K562 (cell line): ENCODE results near the gene IQUB. TPM values are rescaled to one million over a fixed set of nuclear protein-coding genes. Genes with fewer than 3 reads are reported as not detected.

ENCODE experiments used
- BDP1 ChIP-seq: IDR thresholded peaks from 3 replicates; pipeline ENCODE4 v1.6.1; 2011; ENCODE audit not compliant: insufficient read length, insufficient read depth
- DNMT1 ChIP-seq: fragments of 450-650 bp; IDR thresholded peaks from 2 replicates; pipeline ENCODE4 v1.6.1; 2016; ENCODE audit warnings: antibody characterized with exemption, mild to moderate bottlenecking
- GTF2E2 ChIP-seq: fragments of 200-800 bp; sonication (Bioruptor generic); IDR thresholded peaks from 2 replicates; pipeline ENCODE4 v1.6.1; 2016; ENCODE audit warnings: missing genetic modification characterization, missing compliant biosample characterization
- HCFC1 ChIP-seq: IDR thresholded peaks from 2 replicates; pipeline ENCODE4 v1.6.1; 2012; ENCODE audit warnings: low read depth, low read length, improper control_type of control experiment
- ILK ChIP-seq: fragments of 450-650 bp; IDR thresholded peaks from 2 replicates; pipeline ENCODE4 v1.6.1; 2016; ENCODE audit warnings: missing genetic modification characterization, low read depth, mild to moderate bottlenecking, missing compliant biosample characterization, moderate library complexity, borderline replicate concordance
- MXI1 ChIP-seq: IDR thresholded peaks from 2 replicates; pipeline ENCODE4 v1.6.1; 2011; ENCODE audit warnings: low read depth, mild to moderate bottlenecking, improper control_type of control experiment, low read length
- MYBL2 ChIP-seq, 2 experiments: fragments of 450-650 bp in 1 of 2; sonication (generic) in 1 of 2; formaldehyde crosslinking in 1 of 2; IDR thresholded peaks; 2 replicates each; pipeline versions ENCODE4 v1.6.1 to v1.8.1; 2017 to 2022; ENCODE audit warnings: borderline replicate concordance in 1 of 2, inconsistent platforms in 1 of 2, low read depth in 1 of 2, mild to moderate bottlenecking in 1 of 2, missing genetic modification reagents in 1 of 2, moderate library complexity in 1 of 2
- NCOR1 ChIP-seq: fragments of 450-650 bp; IDR thresholded peaks from 2 replicates; pipeline ENCODE4 v1.6.1; 2016; ENCODE audit warnings: mild to moderate bottlenecking, moderate library complexity
- TAL1 ChIP-seq: fragments of 450-650 bp; IDR thresholded peaks from 2 replicates; pipeline ENCODE4 v1.6.1; 2016; ENCODE audit warnings: mild to moderate bottlenecking
- ZFX ChIP-seq: sonication (generic); formaldehyde crosslinking; IDR thresholded peaks from 2 replicates; pipeline ENCODE4 v1.8.0; 2022; ENCODE audit warnings: mild to moderate bottlenecking, missing genetic modification reagents, moderate library complexity
- ZNF324 ChIP-seq: fragments of 250-450 bp; sonication (Bioruptor Pico); IDR thresholded peaks from 2 replicates; pipeline ENCODE4 v1.4.0; 2020; ENCODE audit warnings: mild to moderate bottlenecking
- ZNF384 ChIP-seq: IDR thresholded peaks from 2 replicates; pipeline ENCODE4 v1.6.1; 2012; ENCODE audit warnings: low read depth, low read length, improper control_type of control experiment
- polyA plus RNA-seq, 8 experiments: library from polyadenylated mRNA; depleted of rRNA in 4 of 8; stranded (reverse) in 5 of 8; unstranded in 3 of 8; fragments of >200 nt; fragmentation: Nextera tagmentation in 2 of 8; fragmentation: Illumina TruSeq in 1 of 8; extraction: Ambion mirVana in 2 of 8; extraction: Trizol in 1 of 8; gene quantifications; 2 replicates each; pipeline versions ENCODE4 v1.2.1 to v1.2.3, GENCODE V29; 2011 to 2014; ENCODE audit warnings: inconsistent platforms in 1 of 8, missing spikeins in 1 of 8
- total RNA-seq, 7 experiments: library from RNA; depleted of rRNA in 6 of 7; stranded (reverse); fragments of >200 nt in 6 of 7; fragmentation: Illumina TruSeq in 2 of 7; extraction: Trizol in 2 of 7; gene quantifications; 2 replicates each; pipeline versions ENCODE4 v1.2.1 to v1.2.3, GENCODE V29; 2011 to 2021; ENCODE audit warnings: low replicate concordance in 1 of 7
- TF ChIP-seq, protein P1 (sequence below): fragments of 250-450 bp; sonication (Bioruptor Pico); IDR thresholded peaks from 2 replicates; pipeline ENCODE4 v1.4.0; 2020
- TF ChIP-seq, protein P2 (sequence below), 2 experiments: fragments of 450-650 bp in 1 of 2; sonication (generic) in 1 of 2; formaldehyde crosslinking in 1 of 2; IDR thresholded peaks in 1 of 2; conservative IDR thresholded peaks in 1 of 2; 2 replicates each; pipeline versions ENCODE4 v1.6.1 to v1.8.1; 2016 to 2023; ENCODE audit warnings: mild to moderate bottlenecking in 2 of 2, moderate library complexity in 2 of 2, inconsistent platforms in 1 of 2, missing genetic modification reagents in 1 of 2
- TF ChIP-seq, protein P3 (sequence below): fragments of 200-400 bp; formaldehyde crosslinking; IDR thresholded peaks from 2 replicates; pipeline ENCODE4 v1.6.1; 2017; ENCODE audit warnings: mild to moderate bottlenecking, low read depth, low read length, moderate library complexity
- TF ChIP-seq, protein P4 (sequence below): sonication (generic); formaldehyde crosslinking; IDR thresholded peaks from 2 replicates; pipeline ENCODE4 v1.8.0; 2022; ENCODE audit warnings: missing genetic modification reagents, mild to moderate bottlenecking, moderate library complexity, borderline replicate concordance
- TF ChIP-seq, protein P5 (sequence below): fragments of 250-450 bp; sonication (Bioruptor Pico); IDR thresholded peaks from 2 replicates; pipeline ENCODE4 v1.8.0; 2022; ENCODE audit warnings: inconsistent platforms, mild to moderate bottlenecking, moderate library complexity, borderline replicate concordance

Gene IQUB
- total and polyA plus RNA-seq, 9 of the 15 experiments (the other 6 are each of a cell fraction or from before 2014, with no cell fraction given) = 0.62 to 2.6 (median 1.4) TPM

DNA sequence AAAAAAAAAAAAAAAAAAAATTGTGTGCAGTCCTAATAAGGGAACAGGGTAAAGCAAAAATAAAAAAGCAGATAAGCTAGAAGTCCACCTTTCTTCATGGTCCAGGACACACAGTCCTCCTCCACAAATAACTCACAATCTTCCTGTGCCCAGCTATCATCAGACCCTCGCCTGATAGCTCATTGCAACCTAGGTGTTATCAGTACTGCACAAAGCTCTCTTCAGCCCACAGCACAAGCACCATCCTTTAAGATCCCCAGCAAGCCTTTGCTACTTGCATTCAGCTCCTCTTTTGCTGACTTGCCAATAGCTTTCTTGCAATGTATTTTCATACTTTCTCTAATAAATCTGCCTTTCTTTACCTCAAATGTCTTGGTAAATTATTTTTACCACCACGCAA lies 18.2 kb upstream of the IQUB start (continued):
- TF ChIP-seq, protein P1, sequence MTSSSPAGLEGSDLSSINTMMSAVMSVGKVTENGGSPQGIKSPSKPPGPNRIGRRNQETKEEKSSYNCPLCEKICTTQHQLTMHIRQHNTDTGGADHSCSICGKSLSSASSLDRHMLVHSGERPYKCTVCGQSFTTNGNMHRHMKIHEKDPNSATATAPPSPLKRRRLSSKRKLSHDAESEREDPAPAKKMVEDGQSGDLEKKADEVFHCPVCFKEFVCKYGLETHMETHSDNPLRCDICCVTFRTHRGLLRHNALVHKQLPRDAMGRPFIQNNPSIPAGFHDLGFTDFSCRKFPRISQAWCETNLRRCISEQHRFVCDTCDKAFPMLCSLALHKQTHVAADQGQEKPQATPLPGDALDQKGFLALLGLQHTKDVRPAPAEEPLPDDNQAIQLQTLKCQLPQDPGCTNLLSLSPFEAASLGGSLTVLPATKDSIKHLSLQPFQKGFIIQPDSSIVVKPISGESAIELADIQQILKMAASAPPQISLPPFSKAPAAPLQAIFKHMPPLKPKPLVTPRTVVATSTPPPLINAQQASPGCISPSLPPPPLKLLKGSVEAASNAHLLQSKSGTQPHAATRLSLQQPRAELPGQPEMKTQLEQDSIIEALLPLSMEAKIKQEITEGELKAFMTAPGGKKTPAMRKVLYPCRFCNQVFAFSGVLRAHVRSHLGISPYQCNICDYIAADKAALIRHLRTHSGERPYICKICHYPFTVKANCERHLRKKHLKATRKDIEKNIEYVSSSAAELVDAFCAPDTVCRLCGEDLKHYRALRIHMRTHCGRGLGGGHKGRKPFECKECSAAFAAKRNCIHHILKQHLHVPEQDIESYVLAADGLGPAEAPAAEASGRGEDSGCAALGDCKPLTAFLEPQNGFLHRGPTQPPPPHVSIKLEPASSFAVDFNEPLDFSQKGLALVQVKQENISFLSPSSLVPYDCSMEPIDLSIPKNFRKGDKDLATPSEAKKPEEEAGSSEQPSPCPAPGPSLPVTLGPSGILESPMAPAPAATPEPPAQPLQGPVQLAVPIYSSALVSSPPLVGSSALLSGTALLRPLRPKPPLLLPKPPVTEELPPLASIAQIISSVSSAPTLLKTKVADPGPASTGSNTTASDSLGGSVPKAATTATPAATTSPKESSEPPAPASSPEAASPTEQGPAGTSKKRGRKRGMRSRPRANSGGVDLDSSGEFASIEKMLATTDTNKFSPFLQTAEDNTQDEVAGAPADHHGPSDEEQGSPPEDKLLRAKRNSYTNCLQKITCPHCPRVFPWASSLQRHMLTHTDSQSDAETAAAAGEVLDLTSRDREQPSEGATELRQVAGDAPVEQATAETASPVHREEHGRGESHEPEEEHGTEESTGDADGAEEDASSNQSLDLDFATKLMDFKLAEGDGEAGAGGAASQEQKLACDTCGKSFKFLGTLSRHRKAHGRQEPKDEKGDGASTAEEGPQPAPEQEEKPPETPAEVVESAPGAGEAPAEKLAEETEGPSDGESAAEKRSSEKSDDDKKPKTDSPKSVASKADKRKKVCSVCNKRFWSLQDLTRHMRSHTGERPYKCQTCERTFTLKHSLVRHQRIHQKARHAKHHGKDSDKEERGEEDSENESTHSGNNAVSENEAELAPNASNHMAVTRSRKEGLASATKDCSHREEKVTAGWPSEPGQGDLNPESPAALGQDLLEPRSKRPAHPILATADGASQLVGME (CRISPR knock-in tag) = no peak
- no peak for TF ChIP-seq MXI1
- no peak for TF ChIP-seq MYBL2 (IDR thresholded peaks at IDR 0.05; ENCODE audit: low read depth)
- TF ChIP-seq MYBL2 (CRISPR knock-in tag; IDR thresholded peaks at IDR 0.05; ENCODE audit: borderline replicate concordance) = no peak
- TF ChIP-seq TAL1 = peak; percentile 84; the same call in 1 of the 2 replicates
- no peak for TF ChIP-seq HCFC1
- TF ChIP-seq DNMT1 = no peak
- TF ChIP-seq ZFX (CRISPR knock-in tag) = no peak
- no peak for TF ChIP-seq ILK (tag)
- TF ChIP-seq, protein P2, sequence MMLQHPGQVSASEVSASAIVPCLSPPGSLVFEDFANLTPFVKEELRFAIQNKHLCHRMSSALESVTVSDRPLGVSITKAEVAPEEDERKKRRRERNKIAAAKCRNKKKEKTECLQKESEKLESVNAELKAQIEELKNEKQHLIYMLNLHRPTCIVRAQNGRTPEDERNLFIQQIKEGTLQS (IDR thresholded peaks at IDR 0.05) = no peak
- TF ChIP-seq, protein P2 (CRISPR knock-in tag; conservative IDR thresholded peaks at IDR 0.05) = no peak
- TF ChIP-seq NCOR1 = peak; percentile 89
- TF ChIP-seq, protein P3, sequence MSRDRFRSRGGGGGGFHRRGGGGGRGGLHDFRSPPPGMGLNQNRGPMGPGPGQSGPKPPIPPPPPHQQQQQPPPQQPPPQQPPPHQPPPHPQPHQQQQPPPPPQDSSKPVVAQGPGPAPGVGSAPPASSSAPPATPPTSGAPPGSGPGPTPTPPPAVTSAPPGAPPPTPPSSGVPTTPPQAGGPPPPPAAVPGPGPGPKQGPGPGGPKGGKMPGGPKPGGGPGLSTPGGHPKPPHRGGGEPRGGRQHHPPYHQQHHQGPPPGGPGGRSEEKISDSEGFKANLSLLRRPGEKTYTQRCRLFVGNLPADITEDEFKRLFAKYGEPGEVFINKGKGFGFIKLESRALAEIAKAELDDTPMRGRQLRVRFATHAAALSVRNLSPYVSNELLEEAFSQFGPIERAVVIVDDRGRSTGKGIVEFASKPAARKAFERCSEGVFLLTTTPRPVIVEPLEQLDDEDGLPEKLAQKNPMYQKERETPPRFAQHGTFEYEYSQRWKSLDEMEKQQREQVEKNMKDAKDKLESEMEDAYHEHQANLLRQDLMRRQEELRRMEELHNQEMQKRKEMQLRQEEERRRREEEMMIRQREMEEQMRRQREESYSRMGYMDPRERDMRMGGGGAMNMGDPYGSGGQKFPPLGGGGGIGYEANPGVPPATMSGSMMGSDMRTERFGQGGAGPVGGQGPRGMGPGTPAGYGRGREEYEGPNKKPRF = no peak
- TF ChIP-seq, protein P4, sequence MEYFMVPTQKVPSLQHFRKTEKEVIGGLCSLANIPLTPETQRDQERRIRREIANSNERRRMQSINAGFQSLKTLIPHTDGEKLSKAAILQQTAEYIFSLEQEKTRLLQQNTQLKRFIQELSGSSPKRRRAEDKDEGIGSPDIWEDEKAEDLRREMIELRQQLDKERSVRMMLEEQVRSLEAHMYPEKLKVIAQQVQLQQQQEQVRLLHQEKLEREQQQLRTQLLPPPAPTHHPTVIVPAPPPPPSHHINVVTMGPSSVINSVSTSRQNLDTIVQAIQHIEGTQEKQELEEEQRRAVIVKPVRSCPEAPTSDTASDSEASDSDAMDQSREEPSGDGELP (CRISPR knock-in tag) = no peak
- TF ChIP-seq ZNF384 = peak; percentile 18; the same call in 1 of the 2 replicates
- TF ChIP-seq, protein P5, sequence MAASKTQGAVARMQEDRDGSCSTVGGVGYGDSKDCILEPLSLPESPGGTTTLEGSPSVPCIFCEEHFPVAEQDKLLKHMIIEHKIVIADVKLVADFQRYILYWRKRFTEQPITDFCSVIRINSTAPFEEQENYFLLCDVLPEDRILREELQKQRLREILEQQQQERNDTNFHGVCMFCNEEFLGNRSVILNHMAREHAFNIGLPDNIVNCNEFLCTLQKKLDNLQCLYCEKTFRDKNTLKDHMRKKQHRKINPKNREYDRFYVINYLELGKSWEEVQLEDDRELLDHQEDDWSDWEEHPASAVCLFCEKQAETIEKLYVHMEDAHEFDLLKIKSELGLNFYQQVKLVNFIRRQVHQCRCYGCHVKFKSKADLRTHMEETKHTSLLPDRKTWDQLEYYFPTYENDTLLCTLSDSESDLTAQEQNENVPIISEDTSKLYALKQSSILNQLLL (CRISPR knock-in tag) = no peak
- TF ChIP-seq BDP1 = no peak
- no peak for TF ChIP-seq GTF2E2 (tag)
- TF ChIP-seq ZNF324 (CRISPR knock-in tag) = no peak
